ENCODE data around the gene ZNF835.
A peak's percentile ranks its signal among the peaks of the same experiment; 100 is the strongest.
"Not testable (repeated sequence)": the region's sequence is repeated elsewhere in the genome, so short reads cannot be mapped to it uniquely, and the experiment has no call there.

Gene ZNF835

DNA sequence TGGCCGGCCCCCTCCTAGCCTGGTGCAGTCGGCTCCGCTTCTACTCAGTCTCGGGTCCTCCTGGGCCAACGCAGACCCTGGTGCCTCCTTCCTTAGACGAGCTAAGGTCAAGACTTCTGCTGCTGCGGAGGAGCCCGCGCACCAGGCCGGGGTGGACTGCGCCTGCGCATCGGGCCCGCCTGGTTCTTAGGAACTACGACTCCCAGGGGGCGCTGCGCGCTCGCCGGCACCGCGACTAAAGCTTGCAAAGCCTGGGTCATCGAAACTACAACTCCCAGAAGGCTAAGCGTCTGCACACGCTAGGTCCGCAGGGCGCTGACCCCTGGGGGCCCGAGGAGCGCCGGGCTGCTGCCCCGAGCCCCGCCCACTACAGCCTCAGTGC, at the start of gene ZNF835:
Gene ZNF835, minus strand, starts transcription at position 145 of the 382 bp plus-strand sequence. CDS start 6,559 bp downstream, outside the sequence.
- peak; percentile 90 for DNase-seq

DNA sequence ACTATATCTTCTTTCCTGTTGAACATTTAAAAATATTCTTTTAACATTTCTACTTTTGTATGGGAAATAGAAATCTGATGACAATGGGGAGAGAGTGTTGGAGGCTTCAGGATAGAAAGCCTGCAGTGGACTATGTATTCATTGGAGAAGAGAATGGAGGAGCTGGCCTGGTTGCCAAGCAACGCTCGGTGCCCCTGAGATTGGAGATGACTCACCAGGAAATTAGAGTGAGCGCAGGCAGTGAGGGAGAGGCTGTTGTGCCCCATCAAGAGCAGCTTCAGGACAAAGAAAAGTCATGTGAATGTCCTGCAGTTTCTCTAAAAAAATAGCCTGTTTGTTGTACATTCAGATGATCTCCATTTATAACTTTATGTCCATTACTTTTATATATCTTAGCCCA, 48.7 kb upstream of the ZNF835 start:
- DNase-seq = no peak

DNA sequence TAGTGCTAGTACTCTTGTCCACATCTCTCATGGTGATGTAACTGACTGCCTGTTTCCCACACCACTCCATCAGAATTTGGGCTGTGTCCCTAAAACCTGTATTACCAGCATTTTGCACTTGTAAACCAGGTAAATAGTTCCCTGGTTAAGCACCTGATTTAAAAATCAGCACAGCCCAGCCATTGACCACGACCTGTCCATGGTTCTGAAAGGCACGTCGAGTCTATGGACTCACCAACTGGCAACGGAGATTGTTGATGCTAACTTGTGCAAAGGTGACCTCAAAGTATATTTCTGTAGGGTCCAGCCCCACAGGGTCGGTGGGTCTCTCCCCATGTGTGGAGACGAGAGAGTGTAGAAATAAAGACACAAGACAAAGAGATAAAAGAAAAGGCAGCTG, 46.7 kb upstream of the ZNF835 start:
- DNase-seq = no peak

DNA sequence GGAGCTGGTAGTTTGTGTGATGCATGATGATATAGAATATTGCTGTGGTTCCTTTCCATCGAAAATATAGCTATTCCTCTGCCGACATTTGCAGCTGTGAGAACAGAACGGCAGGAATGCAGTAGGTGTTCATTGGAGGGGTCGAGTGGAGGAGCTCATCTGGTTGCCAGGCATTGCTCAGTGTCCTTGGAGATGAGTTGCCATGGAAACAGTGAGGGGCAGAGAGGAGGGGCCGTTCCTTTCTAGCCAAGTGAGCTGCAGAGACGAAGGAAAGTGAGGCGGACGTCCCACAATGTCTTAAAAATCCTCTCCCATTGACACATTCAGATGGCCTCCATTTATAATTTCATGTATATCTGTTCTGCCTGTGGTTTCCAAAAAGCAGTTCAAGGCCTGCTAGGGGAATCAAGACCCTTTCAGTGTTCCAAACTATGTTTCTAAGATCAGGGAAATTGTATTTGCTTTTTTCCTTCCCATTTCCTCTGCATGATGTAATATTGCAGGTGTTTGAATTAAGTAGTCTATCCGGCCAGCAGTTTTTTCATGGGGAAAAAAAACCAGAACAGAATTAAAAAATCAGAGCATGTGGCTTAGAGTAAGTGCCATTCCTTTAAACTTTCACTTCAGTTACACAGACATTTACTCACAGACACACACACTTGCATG, 41.2 kb upstream of the ZNF835 start:
- no peak for DNase-seq

DNA sequence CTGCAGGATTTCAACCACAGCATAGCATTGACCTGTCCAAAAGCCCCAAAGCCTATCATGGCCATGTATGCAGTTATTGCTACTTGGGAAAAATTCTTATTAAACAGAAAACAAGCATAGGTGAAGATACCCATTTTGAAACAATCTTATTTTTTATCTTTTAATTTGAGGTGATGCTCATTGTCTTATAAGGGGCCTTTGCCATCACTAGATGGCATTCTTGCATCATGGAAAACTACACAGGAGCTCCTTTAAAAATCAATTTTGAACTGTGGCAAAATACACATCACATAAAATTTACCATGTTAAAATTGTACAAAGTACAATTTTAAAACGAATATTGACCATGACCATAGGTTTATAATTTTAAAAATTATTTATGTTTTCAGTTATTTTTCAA, 38.9 kb upstream of the ZNF835 start:
- no peak for DNase-seq

DNA sequence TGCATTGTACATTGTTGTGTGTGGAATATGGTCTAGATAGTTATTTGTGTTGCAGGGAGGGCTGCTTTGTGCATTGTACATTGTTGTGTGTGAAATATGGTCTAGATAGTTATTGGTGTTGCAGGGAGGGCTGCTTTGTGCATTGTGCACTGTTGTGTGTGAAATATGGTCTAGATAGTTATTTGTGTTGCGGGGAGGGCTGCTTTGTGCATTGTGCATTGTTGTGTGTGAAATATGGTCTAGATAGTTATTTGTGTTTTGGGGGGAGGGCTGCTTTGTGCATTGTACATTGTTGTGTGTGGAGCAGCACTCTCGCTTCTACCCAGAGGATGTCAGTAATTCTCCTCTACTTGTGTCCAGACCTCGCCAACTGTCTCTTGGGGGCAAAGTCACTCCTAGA, 36.3 kb upstream of the ZNF835 start:
- no peak for DNase-seq

DNA sequence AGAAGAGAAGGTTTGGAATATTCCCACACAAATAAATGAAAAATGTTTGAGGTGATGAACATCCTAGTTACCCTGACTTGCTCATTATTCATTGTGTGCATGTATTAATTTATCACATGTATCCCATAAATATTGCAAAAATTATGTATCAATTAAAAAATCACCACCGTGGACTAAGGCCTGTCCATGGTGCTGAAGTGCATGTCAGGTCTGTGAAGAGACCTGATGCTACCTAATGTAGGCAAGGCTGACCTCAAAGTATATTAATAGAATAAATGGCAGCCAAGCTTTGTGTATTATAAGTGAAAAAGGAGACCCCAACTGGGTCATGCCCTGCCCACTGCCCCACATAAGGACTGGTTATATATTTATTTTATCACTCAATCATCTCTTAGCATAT, 34.4 kb upstream of the ZNF835 start:
- no peak for DNase-seq

DNA sequence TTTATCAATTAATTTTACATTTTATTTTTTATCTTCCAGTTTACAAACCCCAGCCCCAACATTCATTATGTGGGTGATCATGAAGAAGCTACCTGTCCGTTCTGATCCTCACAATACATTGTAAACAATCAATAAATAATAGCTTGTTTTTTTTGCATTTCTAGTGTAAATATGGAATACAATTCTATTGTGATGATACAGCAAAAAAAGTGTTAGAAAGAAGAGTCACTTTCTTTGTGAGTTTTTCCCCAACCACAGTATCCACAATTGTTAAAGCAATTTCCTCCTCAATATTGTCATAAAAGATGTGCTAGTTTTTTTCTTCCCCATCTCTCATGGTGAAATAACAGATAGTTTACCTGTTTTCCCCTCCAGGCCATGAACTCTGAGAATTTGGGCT, 30.3 kb upstream of the ZNF835 start:
- no peak for DNase-seq

DNA sequence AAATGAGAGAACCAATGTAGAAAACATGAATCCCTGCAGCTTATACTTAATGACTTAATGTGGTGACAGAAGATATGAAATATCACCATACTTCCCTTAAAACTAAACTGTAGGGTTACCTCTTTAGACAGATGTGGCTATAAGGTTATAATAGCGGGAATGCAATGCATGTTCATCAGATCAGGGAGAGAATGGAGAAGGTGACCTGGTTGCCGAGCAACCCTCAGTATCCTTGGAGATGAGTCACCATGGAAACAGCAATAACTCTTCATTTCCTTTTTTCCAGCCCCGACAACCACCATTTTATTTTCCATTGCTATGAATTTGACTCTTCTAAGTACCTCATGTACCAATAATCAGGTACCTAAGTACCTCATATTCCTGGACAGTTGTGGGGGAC, 28.0 kb upstream of the ZNF835 start:
- DNase-seq = no peak

DNA sequence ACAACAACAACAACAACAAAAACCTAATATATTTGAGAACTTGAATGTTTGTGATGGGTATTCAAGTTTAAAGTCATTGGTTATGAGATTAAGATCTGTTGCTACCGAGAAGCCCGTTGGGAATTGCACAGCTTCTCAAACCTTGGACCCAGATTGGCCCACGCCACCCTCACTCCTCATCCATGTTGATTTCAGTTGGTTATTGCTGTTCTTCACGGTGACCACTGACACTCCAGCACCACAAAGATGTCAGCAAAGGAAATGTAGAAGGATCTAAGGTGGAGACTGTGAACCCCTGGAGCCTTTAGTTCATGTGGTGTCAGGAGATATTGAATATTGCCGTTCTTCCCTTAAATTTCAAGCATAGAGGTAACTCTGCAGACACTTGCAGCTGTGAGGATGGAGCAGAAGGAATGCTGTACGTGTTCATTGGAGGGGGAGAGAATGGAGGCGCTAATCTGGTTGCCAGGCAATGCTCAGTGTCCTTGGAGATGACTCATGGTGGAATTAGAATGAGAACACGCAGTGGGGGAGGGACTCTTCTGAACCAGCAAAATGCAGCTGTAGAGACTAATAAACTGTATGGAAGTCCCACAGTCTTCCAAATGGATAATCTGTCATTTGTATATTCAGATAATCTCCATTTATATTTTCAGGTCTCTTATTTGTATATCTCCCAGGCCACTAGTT, 20.8 kb upstream of the ZNF835 start:
- no peak for DNase-seq

DNA sequence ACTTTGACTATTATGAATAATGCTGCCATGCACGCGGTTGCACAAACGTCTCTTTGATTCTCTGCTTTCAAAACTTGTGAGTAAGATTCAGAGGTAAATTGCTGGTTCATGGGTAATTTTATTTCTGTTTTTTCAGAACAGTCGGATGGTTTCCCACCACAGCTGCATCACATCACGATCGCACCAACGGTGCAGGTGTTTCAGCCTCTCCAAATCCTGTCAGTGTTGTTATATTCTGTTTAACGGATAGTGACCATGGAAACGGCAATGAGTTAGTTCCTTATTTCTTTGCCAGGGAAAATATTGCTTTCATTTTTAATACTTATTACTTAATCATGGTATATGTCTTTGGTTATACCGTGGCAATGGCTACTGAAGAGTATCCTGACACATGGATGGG, 19.1 kb upstream of the ZNF835 start:
- no peak for DNase-seq

DNA sequence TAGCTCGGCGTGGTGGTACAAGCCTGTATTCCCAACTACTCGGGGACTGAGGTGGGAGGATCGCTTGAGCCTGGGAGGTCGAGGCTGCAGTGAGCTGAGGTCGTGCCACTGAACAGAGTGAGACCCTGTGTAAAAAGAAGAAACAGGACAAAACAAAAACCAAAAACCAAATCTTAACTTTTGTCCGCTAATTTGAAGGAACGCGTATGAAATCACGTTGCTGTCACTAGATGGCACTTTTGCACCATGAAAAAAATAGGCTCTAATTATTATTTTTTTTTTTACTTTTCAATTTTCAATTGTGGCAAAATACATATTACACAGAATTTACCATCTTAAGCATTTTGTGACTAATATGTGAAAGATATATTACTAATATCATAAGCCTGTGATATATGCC, 17.6 kb upstream of the ZNF835 start:
- DNase-seq = no peak

DNA sequence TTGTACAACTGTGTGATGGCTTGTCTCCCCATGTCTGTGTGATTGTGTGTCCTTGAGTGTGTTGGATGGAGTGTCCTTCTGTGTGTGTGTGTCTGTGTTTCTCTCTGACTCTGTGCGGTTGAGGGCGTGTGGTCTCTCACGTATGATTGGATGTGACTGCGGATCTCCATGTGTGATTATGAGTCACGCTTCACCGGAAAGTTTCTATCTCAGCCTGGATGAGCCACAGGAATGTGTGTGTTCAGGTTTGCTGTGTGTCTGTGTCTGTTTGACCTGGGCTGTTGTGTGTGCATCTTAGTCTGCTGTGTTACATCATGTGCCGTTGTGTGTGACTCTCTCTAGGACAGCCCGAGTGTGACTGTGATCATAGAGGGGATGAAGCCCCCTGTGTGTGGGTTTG, 15.5 kb upstream of the ZNF835 start:
- no peak for DNase-seq

DNA sequence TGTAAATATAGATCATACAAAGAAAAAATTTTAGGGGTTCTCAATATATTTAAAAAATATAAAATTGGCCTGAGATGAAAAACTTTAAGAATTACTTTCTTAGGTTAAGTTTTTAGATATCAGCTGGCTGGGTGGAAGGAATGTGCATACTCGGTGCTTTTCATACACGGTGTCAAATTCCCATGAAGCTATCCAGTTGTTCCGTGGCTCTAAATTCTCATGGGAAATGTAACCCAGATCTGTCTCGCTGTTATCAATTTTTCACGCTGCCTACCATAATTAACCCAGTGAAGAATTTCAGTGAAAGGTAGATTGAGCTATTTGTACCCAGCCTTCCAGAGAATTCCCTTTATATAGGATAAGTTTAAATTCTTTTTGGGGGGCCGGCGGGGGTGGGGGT, 11.6 kb upstream of the ZNF835 start:
- DNase-seq = no peak

DNA sequence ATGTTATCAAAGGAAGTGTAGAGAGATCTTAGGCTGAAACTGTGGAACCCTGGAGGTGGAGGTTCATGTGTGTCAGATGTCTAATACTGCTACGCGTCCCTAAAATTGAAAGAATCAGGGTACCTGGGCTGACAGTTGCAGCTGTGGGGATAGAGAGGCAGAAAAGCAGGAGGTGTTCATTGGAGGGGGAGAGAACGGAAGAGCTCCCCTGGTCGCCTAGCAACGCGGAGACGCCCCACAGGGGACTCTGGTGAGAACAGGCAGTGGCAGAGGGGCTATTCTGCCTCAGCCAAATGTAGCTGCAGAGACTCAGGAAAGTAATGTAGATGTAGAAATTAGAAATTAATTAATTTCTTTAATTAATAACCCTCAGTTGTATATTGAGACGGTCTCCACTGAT, 10.1 kb upstream of the ZNF835 start:
- DNase-seq = no peak

DNA sequence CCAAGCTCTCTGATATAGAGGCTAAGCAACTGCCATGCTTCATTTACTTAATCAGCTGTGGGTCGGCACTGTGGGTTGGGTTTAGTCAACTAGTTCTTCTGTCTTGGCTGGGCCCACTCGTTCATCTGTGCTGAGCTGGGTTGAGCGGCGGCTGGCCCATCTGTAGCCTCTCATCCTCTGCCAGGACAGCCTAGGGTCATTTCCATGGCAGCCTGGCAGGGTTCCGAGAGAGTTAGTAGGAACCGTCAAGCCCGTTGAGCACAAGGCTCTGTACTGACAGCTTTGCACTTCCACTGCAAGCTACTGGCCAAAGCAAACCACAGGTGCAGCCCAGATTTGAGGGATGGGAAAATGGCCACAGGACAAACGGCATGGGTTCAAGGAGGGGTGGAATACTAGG, 6.6 kb upstream of the ZNF835 start:
- DNase-seq = no peak

DNA sequence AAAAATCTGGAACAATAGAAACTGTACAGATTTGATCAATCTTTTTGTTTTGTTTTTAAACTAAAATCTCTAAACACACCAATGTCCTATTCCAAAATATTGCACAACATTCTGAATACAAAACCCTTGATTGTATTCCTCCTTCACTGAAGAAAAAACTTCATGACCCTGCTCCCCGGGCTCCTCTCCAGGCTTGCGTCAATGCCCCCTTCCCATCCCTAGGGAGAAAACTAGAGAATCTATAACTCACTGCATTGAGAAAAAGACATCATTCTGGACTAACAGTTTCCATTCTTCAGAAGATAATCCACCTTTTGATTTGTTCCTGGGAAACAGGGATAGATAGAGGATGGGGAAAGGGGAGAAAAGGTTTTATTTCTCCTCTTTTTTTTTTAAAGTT, 1.1 kb upstream of the ZNF835 start:
- not testable (repeated sequence) for DNase-seq

DNA sequence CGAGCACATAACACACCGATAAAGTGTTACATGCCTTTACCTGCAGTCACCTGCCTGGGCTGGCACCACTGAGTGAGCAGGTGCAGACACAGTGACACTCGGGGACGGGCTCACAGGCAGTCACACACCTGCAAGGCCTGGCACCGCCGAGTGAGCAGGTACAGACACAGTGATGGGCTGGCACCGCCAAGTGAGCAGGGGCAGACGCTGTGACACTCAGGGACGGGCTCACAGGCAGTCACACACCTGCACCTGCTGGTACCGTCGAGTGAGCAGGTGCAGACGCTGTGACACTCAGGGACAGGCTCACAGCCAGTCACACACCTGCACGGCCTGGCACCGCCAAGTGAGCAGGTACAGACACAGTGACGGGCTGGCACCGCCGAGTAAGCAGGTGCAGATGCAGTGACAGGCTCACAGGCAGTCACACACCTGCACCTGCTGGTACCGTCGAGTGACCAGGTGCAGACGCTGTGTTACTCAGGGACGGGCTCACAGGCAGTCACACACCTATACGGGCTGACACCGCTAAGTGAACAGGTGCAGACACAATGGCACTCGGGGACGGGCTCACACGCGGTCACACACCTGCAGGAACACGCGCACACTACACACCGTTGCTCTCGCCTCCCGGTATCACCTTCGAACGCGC, 470 bp downstream of the ZNF835 start:
- DNase-seq = no peak

DNA sequence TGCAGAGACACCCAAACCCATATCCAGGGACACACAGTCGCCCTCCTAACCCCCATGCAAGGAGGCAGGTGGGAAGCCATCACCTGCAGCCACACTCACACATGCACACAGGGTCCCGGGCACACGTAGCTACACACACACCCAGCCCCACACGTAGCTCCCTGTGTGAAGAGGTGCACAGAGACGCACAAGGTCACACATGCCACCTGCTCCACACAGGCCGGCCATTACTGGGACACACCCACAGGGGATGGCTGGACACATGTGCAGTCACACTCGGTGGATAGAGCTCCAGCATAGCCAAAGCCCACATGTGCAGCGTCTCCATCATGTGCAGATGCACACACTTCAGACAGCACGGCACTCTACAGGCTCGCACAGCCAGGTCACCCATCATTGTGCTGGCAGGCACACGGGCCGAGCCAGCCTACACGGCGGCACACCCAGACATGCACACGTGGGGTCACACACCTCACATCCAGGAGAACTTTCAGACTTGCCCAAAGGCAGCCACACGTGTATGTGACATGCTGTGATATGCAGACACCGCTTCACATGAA, 1.1 kb downstream of the ZNF835 start:
- DNase-seq = no peak

DNA sequence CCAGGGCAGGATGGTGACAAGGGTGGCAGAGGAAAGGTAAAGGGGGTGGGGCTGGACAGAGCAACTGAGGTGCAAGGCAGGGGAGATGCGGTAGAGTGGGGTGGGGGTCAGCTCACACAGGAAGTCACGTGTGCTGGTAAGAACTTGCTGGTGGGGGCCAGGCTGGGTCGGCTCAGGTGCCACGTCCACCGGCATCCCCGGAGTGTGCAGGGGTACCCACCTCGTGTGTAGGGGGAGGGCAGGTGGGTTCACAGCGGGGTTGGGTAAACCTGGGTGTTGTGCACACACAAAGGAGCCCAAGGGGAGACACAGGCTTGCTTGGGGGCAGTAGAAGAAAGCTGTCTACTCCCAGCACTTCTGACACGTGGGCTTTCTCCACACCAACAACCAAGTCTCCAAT, 2.9 kb downstream of the ZNF835 start:
- no peak for DNase-seq

DNA sequence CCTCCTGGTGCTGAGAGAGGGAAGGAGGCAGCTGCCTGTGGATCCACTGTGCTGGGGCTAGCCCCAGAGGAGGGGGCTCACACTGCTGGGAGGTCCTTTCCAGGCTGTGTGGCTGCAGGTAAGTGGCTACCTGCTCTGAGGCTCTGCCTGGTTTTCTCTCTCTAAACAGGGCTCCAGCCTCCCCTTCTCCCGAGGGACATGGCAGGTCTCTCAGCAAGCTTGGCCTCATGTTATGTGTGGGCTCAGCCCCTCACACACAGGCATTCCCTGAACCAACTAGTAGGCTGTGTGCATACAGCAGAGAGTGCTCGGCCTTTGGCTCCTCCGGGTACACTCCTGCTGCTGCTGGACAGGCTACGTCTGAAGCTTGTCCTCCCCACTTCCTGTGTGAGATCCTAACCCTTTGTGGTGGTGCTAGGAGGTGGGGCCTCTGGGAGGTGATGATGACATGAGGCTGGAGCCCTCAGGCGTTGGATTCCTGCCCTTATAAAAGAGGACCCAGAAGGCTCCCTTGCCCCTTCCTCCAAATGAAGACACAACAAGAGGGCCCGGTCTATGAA, 4.2 kb downstream of the ZNF835 start:
- no peak for DNase-seq

DNA sequence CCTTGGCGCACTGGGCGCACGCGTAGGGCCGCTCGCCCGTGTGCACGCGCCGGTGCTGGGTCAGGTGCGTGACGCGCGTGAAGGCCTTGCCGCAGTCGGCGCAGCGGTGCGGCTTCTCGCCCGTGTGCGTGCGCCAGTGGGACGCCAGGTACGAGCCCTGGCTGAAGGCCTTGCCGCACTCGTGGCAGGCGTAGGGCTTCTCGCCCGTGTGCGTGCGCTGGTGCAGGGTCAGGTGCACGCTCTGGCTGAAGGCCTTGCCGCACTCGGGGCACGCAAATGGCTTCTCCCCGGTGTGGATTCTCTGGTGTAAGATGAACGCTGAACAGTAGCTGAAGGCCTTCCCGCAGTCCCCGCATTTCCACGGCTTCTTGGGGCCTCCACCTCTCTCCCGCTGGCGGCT, 7.0 kb downstream of the ZNF835 start:
- DNase-seq = no peak

DNA sequence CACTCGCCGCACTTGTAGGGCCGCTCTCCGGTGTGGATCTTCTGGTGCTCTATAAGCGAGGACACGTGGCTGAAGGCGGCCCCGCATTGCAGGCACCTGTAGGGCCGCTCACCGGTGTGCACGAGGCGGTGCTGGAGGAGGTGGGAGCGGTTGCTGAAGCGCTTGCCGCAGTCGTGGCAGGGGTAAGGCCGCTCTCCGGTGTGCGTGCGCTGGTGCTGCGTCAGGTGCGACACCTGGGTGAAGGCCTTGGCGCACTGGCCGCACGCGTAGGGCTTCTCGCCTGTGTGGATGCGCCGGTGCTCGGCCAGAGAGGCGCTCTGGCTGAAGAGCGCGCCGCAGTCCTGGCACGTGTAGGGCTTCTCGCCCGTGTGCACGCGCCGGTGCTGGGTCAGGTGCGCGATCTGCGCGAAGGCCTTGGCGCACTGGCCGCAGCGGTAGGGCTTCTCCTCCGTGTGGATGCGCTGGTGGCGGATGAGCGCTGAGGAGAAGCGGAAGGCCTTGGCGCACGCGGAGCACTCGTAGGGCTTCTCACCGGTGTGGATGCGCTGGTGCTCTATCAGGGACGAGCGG, 7.5 kb downstream of the ZNF835 start:
- DNase-seq = no peak

DNA sequence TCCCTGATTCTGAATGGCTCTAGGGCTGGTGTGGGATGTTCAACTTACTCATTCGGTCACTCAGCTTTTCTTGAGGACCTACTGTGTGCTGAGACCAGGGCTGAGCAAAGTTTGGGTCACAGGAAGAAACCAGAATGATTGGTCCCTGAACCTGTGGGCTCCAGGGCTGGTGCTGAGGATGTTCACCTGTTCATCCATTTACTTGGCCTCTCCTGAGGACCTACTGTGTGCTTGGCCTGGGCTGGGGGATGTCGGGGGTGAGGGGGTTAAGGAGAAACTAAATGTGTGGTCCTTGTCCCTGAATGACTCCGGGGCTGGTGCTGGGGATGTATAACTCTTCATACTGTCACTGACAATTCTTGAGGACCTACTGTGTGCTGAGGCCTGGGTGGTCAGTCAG, 10.3 kb downstream of the ZNF835 start:
- DNase-seq = no peak

All from stimulated activated CD4-positive, alpha-beta T cell treated with anti-CD3 and anti-CD28 coated beads, Interleukin-15, amount 100 ng/mL, for 24 hours (primary cell).